NCI-H146 treated with DMSO at 0.1 percent for 48 hours (cell line): ENCODE results near the gene OTOL1.
"Not testable (repeated sequence)": the region's sequence is repeated elsewhere in the genome, so short reads cannot be mapped to it uniquely, and the experiment has no call there.

Experiments
- DNase-seq: peaks from one replicate; lab custom pipeline; 2025; ENCODE audit not compliant: unreplicated experiment; lab: John Stamatoyannopoulos, UW

OTOL1 gene

GRCh38 chr3:161496508-161496907, at the start of gene OTOL1:
OTOL1 (plus strand) TSS chr3:161496808; CDS start chr3:161496808, 0 bp downstream.
- no peak for DNase-seq

- DNase-seq = no peak
Measured at GRCh38 chr3:161449785-161450184, 46.8 kb upstream of the OTOL1 start.

DNA sequence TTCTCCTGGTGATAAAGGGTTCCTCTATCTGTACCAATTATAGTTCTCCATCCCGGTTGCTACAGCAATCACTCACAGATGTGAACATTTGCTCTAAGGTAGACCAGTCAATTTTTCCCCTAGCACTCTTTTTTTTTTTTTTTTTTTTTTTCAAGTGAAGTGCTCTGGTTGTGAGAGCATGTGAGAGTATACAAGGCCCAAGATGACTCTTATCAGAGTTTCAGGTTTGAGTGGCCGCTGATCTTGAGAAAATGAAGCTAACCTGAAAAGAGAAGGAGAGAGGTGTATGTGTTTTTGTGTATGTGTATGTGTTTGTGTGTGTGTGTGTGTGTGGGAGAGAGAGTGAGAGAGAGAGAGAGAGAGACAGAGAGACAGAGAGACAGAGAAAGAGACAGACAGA, 44.4 kb upstream of the OTOL1 start:
- no peak for DNase-seq

DNA sequence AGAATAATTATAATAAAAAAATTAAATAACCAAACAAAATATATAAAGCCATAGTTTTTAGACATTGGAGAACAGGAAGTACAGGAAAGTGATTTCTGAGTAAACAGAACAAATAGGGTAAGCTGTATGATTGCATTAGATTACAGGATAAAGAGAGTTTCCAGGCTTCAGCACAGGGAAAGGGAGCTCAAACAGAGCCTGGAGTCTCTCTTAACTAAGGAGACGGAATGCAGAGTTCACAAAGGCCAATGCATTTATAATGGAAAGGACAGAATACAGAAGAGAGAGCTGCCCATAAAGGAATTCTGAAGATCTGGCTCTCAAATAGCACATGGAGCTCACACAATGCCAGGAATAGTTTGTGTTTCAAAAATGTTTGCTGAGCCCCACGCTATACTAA, 42.0 kb upstream of the OTOL1 start:
- no peak for DNase-seq

GRCh38 chr3:161455962-161456361, 40.6 kb upstream of the OTOL1 start:
- DNase-seq = no peak

DNA sequence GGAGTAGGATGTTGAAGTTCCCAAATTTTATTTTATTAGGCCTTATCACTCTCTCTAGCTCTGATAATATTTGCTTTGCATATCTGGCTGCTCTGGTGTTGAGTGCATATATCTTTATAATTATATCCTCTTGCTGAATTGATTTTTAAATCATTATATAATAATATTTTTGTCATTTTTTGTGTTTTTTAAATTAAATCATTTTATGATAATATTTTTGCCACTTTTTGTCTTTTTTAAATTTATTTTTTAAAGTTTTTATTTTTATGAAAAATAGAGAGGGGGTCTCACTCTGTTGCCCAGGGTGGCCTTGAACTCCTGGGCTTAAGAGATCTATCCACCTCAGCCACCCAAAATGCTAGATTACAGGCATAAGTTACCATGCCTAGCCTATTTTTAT, 34.5 kb upstream of the OTOL1 start:
- DNase-seq = no peak

- DNase-seq = no peak
Measured at GRCh38 chr3:161471211-161471610, 25.4 kb upstream of the OTOL1 start.

DNA sequence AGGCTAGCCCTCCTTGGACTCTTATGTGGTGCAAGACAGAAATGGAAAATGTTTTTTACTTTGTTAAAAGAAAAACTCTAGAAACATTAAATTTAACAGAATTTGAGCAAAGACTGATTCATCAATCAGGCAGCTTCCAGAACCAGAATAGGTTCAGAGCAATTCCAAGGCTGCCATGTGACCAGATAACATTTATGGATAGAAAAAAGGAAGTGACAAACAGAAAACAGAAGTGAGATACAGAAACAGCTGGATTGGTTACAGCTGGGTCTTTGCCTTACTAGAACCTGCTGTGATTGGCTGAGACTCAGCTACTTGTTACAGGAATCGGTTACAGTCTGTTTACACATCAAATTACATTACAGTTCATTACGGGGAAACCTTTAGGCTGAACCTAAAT, 22.5 kb upstream of the OTOL1 start:
- DNase-seq = no peak

DNA sequence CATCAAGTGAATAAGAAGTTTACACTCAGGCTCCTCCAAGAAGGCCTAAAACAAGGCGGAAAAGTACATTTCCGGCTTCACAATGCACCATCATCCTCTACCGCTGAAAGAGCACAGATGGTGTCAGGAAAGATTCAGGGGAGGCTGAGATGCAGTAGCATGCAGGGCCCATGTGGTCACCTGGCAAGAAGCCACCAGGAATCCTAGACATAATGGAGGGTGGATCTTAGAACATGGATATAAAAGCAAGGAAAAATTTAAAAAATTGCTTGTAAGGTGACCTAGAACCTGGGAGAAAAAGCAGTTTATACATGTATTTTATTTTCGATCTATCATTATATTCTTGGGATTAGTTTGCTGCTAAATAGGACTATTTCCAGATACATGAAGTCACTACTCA, 21.9 kb upstream of the OTOL1 start:
- DNase-seq = no peak

- DNase-seq = no peak
Measured at GRCh38 chr3:161475206-161475605, 21.4 kb upstream of the OTOL1 start.

DNA sequence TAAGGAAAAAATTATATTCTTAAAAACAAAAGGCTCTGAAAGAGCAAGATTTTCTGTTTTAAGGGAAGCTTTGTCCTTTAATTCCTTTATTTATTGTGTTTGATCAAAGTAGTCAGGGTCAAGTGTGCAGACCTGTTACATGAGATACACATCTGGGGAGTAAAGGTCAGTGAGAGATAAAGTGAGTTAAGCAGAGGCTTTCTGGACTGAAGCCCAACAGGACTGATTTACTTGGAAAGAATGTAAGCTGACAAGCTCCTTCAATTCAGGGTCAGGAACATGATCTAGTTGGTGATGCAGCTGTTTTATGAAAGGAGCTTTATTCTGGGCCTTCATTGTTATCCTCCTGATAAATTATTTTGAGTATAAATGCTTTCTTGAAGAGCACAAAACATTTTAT, 20.7 kb upstream of the OTOL1 start:
- no peak for DNase-seq

DNA sequence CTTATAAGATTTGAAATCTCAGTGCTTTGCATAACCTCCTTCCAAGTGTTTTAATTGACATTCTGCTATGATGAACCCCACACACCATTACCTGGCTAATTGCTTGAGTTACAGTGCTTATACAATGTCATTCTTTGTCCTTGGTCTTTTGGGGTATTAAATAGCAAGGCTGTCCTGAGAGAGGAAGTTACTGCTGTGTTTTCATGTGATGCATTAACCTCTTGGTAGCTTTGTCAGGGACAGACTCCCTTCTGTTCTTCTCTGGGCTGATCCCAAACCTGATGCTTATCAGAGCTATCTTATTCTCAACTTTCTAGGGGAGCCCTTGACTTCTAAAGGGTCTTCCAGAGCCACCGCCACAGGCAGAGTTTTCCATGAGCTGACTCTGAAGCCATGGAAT, 12.4 kb upstream of the OTOL1 start:
- no peak for DNase-seq

GRCh38 chr3:161488284-161488683, 8.3 kb upstream of the OTOL1 start:
- DNase-seq = not testable (repeated sequence)

DNA sequence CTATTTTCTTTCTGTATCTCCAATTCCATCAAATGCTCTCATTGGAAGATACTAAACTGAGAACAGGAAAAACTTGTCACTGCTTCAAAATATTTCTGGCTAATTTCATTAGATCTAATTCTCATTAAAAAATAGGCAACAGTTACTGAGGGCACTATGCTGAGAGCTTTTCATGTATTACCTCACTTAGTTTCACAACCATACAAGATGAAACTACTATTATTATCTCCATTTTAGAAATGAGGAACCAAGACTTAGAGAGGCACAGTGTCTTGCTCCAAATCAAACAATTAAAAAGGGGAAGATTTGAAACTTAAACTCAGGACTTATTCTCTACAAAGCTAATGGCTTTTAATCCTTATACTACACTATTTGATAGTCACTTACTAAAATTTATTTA, 7.2 kb upstream of the OTOL1 start:
- no peak for DNase-seq

DNA sequence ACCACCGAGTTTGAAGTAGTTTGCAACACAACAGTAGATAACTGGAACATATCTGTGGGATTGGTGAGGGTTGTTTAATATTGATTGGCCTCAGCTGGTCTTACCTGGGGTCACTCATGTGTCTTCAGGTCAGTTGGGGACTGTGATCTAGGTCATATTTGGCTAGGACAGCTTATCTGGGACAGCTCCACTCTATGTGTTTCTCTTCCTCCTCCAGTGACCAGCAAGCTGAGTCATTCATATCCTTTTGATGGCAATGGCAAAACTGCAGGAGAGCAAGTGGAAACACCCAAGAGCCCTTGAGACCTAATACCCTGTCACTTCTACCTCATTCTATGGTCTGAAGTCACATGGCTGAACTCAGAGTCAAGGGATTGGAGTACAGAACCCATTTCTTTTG, 5.8 kb upstream of the OTOL1 start:
- DNase-seq = not testable (repeated sequence)

GRCh38 chr3:161498259-161498921, 1.8 kb downstream of the OTOL1 start:
- DNase-seq = no peak

- DNase-seq = no peak
Measured at GRCh38 chr3:161500068-161500796, 3.6 kb downstream of the OTOL1 start.

DNA sequence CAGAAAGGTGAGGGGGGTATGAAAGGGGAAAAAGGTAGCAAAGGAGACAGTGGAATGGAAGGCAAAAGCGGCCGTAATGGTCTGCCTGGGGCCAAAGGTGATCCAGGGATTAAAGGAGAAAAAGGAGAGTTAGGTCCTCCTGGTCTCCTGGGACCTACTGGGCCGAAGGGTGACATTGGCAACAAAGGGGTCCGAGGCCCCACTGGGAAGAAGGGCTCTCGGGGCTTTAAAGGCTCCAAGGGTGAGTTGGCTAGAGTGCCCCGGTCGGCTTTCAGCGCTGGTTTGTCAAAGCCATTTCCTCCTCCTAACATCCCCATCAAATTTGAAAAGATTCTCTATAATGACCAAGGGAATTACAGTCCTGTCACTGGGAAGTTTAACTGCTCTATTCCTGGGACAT, 6.7 kb downstream of the OTOL1 start:
- DNase-seq = no peak

GRCh38 chr3:161508852-161509477, 12.4 kb downstream of the OTOL1 start:
- peak; percentile 6 for DNase-seq

DNA sequence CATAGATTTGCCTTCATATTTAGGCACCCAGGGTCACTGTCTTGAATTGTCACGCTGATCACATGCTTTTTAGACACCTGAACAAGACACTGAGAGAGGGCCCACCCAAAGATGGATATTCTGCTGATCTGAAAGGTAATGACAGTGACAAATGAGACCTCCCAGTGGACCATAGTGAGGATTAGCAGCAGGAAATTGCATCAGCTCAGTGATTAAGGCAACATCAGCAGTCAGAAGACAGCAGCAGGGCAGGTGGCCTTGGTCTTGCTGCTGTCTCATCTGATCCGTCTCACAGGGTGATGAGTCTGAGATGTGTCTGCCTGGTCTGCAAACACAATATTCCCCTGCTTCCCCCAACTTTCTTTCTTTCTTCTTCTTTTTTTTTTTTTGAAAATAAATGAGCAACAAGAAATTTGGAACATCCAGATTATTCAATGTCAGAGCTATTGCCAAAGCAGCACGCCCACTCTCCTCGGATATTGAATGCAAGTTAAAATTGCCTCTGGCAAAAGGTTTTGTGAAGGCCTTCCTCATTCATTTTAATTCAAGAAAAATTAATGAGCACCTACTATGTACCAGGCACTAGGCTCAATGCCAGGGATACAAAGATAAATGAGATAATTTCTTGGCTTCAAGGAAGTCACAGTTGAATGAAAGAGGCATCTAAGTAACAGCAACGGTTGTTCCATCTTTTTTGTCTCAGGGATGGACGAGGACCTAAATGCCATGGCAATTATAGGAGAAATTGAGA, 14.1 kb downstream of the OTOL1 start:
- DNase-seq = peak; percentile 29

- no peak for DNase-seq
Measured at GRCh38 chr3:161523916-161524315, 27.3 kb downstream of the OTOL1 start.

GRCh38 chr3:161531930-161532329, 35.3 kb downstream of the OTOL1 start:
- DNase-seq = no peak
